Activated naive CD4-positive, alpha-beta T cell treated with Interleukin-2 at 50 U/mL for 16 hours (primary cell): Measurements from ENCODE around the gene KCNN3.
A peak's percentile ranks its signal among the peaks of the same experiment; 100 is the strongest.

Experiments
- DNase-seq: peaks from one replicate; pipeline ENCODE4 v3.0.0-alpha.2; 2020

KCNN3 gene

DNA sequence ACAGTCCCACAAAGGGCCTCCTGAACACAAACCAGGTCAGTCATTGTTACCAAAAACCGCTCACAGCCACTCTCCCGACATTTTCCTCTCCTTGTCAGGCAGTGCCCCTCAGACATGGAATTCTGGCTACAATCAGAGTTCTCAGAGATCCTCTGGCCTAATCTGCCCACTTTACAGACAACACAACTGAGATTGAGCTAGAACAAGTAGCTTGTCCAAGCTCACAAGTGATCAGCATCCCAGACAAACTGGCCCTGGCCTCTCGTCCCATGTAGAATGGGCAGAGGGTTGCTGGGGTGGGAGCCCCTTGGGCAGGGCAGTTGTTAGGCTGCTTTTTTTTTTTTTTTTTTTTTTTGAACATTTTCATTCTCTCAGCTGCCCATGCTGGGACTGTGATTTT lies 57.2 kb downstream of the KCNN3 start:
- no peak for DNase-seq

- no peak for DNase-seq
These were observed 59.5 kb downstream of the KCNN3 start for GRCh38 chr1:154810571-154810970.

DNA sequence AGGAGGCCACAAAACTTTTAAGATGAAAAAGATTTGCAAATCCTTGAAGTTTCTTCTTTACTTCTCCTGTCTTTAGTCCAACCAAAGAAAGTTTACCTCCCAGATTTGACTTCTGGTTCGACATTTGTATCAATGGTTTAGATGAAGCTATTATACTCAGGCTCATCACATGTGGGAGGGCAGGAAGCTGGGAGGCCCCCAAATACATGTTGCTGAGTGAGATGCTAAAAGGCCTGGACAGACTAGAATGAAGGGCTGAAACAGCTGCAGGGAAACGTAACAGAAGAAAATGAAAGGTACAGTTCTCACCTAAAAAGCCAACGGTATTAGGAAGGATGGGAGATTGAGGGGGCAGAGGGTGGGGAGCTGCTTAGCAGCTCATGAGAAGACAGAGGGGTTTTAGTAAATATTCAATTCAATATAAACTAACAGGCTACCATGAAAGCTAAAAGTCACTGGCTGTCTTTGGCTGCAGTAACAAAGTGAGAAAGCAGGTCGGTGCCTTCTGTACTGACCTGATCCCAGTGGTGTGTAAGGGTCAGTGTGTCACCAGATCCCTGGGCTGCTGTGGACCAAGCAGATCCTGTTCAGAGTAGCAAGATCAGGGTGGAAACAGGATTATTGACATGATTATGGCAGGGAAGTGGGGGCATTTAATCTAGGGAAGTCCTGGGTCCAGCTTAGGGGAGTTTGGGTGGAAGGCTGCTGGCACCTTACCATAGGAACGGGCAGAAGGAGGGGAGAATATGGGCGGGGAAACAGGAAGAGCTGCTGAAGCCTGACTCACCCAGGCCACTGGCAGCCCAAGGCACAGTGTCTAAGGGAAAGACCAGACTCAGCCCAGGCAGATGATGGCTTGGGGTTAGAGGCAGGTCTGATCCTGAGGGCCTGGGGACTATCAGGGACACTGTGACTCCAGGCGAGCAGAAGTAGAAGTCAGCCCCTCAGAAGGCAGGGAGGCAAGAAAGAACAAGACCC lies 60.4 kb downstream of the KCNN3 start:
- no peak for DNase-seq

GRCh38 chr1:154808909-154809262 lies 61.2 kb downstream of the KCNN3 start:
- DNase-seq = no peak

- no peak for DNase-seq
These were observed 61.7 kb downstream of the KCNN3 start for GRCh38 chr1:154808261-154808908.

DNA sequence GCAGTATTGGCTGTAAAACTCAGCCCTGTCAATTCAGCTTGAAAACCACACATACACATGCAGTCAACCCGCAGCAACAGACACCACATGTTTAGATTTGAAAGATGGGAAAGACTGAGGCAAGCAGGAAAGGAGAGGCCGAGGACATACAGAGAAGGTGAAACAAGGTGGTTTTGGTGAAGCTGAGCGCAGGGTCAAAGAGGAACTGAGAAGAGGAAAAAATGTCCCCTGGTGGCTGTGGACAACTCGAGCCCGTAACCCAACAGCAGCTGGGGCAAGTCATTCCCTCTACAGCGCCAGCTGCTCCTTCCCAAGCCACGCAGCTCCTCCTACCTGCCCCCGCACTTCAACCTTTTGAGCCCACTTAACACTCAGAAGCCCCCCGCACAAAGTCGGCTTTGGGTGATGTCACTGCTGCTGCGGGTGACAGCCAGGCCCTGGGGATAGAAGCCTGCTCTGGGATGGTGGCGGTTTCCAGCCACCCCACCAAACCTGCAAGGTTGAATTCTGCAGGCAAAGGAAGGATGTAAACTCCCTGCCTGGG lies 63.0 kb downstream of the KCNN3 start:
- DNase-seq = no peak

DNA sequence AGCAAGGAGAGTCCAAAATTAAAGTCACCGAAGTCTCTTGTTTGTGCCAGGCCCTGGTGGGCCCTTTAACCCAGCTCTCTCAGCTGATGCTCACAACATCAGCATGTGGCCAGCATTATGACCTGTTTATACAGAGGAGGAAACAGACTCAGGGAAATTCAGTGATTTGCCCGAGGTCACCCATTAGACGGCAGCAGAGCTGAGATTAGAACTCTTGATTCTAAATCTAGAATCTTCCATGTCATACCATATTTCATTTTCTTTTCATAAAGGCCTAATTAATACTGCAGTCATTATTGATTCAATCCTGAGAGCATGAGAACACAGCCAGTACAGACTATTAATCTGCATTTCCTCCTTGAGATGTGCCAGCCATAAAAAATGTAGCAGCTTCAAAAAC lies 63.7 kb downstream of the KCNN3 start:
- DNase-seq = no peak

- no peak for DNase-seq
These were observed 66.8 kb downstream of the KCNN3 start for GRCh38 chr1:154802982-154803920.

DNA sequence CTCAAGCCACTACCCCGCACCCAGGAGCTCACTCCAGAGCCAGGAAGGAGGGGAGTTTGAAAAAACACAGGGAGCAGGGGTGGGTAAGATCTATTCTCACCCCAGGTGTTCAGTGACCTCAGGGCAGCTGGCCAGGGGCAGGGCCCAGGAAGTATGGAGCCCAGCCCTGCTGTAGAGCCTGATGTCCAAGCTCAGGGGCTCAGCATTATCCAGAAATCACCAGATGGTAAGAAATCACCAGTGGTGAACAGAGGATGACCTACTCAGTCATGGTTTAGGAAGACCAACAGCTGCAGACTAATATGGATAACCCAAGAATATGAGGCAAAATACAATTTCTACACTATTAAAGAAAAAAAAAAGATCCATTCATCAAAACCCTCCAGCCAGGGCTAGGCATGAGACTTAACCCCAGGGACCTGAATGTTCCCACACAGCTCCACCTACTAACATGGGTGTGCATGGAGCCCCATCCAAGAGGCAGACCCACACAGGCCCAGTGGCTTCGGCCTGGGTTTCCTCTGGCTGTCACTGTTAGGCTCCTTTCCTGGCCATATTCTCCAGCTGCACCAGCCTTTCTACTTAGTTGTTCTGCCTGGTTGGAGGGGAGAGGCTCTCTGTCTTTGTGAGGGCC lies 67.6 kb downstream of the KCNN3 start:
- no peak for DNase-seq

- DNase-seq = no peak
These were observed 68.7 kb downstream of the KCNN3 start for GRCh38 chr1:154801234-154802011.

GRCh38 chr1:154799188-154799587 lies 70.9 kb downstream of the KCNN3 start:
- DNase-seq = no peak

GRCh38 chr1:154798645-154799044 lies 71.4 kb downstream of the KCNN3 start:
- DNase-seq = no peak

- DNase-seq = no peak
These were observed 72.9 kb downstream of the KCNN3 start for GRCh38 chr1:154797175-154797574.

DNA sequence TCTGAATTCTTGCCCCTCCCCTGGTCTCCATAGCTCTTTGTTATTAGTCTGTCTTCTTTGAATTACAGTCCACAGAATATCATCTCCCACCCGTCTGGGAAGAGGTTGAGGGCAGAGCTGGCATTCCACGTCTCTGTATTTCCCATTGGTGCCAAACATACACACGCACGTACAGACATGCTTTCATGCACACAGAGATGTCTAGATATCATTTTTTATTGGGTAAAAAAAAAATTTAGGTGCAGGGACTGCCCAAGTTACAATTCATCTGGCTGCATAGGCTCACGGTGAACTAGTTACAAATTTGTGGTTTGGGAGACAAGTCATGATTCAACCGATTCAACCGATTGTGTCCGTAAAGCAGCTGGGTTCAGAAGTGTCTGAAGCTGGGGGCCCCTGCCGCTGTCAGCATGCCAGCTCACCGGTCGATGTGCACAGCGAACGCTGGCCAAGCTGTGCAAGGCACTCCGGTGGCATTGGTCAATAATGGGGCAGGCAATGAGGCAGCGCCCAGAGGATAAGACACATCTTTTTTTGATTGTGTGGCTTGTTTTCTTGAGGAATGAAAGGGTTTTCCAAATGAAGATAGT lies 73.7 kb downstream of the KCNN3 start:
- DNase-seq = no peak

- no peak for DNase-seq
These were observed 75.5 kb downstream of the KCNN3 start for GRCh38 chr1:154794608-154795007.

GRCh38 chr1:154793685-154794084 lies 76.4 kb downstream of the KCNN3 start:
- no peak for DNase-seq

- DNase-seq = no peak
These were observed 77.2 kb downstream of the KCNN3 start for GRCh38 chr1:154792899-154793298.

DNA sequence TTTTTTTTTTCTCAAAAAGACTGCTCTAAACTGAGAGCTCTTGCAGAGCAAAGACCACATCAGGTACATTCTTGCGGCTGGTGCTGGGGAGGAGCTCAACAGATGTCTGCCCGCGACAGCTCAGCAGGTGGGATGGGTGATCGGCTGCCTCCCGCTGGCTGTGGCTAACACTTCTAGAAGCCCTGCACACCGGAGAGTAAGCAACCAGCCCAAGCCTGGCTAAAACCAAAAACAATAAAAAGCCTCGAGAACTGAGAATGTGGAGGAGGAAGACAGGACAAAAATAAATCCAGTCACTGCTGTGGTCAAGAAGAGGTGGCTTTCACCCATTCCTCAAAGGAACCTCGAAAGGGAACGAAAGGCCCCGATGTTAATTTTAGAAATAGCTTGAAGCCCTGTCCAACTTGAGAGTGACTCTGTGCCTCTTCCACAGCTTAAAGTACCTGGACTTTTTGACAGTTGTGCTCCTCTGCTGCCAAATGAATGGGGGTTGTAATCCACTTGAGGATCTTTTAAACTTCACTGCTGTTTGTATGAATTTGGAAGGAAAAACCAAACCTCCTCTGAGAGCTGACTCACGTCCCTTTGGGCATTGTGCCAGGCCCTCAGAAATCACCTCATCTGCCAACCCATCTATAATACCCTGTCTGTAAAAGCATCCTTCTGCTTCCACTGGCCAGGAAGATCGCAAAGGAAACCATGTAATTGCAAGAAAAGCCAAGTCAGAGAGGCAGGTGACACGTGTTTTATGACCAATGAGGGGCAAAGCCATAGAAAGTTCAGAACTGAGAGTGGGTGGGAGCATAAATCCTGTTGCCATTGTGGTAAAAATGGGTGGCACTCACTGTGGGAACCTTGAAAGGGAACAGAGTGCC lies 78.6 kb downstream of the KCNN3 start:
- peak; percentile 74 for DNase-seq

DNA sequence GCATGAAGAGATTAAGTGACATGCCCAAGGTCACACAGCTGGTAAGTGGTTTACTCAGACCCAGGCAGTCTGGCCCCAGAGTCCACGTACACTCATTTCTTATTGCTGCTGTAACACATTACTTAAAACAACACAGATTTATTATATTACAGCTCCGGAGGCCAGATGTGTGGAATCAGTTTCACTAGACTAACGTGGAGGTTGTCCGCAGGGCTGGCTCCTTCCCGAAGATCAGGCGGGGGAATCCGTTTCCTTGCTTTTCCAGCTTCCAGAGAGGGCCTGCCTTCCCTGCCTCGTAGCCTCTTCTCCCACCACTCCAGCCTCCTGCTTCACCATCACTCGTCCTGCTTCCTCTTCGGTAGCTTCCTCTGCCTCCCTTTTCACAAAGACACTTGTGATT lies 81.2 kb downstream of the KCNN3 start:
- DNase-seq = no peak
